ENCODE results near the gene CMTM7. TPM values are rescaled to one million over a fixed set of nuclear protein-coding genes. Genes with fewer than 3 reads are reported as not detected.

The CMTM7 gene
- polyA plus RNA-seq, 10 donors, result 14.3 to 25.4 (median 16.8) TPM

Other genes with a start within 250 kb of the CMTM7 start
- gene CMTM8, start 153.2 kb upstream of the CMTM7 start, polyA plus RNA-seq (ENCODE audit: insufficient read length in 10 of 10), result 1 to 10 TPM; 1.3 to 3.7 (median 2.5) TPM
- 10 to 100 TPM; 22.1 to 34.6 (median 28.2) TPM for gene CMTM6, start 111.0 kb downstream of the CMTM7 start, polyA plus RNA-seq (ENCODE audit: insufficient read length in 10 of 10)
- gene DYNC1LI1, start 179.0 kb downstream of the CMTM7 start, polyA plus RNA-seq (ENCODE audit: insufficient read length in 10 of 10), result 10 to 100 TPM; 28.4 to 38.7 (median 32.2) TPM